Measurements from ENCODE around the gene P2RX2. TPM values are rescaled to one million over a fixed set of nuclear protein-coding genes. Genes with fewer than 3 reads are reported as not detected.
A peak's percentile ranks its signal among the peaks of the same experiment; 100 is the strongest.

The P2RX2 gene
- total RNA-seq, 1 donor from 2014 or later = not detected

DNA sequence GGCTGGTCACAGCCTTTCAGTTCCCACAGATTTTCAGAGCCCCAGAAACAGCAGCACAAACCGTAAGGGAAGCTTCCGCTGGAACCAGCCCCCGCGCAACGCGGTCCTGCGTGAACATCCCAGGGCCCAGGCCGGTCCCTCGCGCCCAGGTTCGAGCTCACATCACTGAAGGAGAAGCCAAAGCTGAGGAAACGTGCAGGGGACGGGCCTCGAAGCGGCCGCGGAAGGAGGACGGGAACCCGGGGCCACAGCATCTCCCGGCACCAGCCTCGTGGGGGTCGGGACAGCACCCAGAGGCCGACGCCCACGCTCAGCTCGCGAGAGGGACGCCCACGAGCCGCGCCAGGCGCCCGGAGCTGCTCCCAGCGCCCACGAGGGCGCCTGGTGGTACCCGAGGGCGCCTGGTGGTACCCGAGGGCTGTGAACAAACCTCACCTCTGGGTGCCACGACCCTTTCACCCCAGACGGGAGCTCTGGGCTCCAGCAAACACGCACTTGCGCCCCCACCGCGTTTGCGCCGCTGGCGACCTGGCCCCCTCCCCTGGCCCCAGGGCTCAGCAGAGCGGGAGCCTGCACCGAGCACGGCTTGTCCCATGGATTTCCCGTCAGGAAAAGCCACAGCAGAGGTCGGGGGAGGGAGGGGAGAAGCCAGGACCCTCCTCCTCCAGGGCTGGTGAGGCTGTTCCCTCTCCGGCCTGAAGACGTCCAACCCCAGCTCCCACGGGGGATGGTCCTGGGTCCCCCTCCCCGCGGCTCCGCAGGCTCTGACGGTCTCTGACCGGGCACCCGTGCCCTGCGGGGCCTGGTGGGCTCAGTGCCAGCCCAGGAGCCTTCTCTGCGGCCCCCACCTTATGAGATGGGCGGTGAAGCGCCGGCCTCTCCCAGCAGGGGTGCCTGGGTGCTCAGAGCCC lies 15.1 kb upstream of the P2RX2 start:
- DNase-seq = no peak

- DNase-seq = peak; percentile 12
These were observed 14.4 kb upstream of the P2RX2 start for GRCh38 chr12:132604151-132604618.

- no peak for DNase-seq
These were observed 13.7 kb upstream of the P2RX2 start for GRCh38 chr12:132604668-132605441.

DNA sequence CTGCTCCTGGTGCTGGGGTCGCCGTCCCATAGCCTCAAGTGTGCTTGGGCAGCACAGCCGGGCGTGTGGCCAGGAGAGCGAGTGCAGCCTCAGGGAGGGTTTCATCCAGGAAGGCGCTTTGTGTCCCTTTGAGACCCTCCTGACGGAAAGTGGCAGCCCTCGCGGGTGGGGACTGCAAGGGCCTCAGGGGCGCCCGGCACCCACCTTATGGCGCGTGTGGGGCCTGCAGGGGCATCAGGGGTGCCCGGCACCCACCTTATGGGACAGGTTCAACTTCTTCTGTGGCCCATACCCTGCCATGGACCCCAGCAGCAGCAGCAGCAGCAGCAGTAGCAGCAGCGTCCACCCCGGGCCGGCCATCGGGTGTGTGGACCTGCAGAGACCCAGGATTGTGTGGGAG lies 12.7 kb upstream of the P2RX2 start:
- no peak for DNase-seq

GRCh38 chr12:132606466-132606865 lies 12.1 kb upstream of the P2RX2 start:
- DNase-seq = no peak

- DNase-seq = no peak
These were observed 11.6 kb upstream of the P2RX2 start for GRCh38 chr12:132606927-132607326.

GRCh38 chr12:132608231-132609171 lies 10.1 kb upstream of the P2RX2 start:
- no peak for DNase-seq

DNA sequence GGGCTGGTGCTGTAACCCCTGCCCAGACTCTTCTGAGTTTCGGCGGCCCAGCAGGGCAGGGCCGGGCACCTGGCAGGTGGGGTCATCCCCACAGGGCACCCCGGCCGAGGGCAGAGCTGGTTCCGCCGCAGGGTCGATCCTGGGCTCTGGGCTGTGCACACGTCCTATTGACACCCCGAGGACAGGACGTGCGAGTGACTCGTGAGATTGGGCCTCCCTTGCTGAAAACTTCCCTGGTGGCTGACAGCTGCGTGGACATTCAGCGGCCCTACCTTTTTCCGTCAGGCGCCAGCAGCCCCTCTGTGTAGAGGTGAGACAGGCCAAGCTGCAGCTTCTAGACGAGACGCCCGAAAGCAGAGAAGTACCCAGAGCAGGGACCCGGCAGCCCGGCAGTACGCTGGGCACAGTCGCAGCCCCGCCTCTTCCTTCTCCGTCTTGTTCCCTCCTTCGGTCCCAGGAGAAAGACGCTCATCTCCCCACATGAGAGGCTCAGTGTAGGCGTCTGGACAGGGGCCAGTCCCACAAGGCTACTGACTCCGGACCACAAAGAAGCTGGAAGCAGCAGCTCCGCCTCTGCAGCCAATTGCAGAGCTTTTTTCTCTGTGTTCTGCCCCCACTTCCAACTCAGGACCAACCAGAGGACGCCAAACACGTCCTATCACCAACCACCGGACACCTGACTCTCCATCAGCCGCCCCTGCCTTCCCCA lies 8.4 kb upstream of the P2RX2 start, which contains the start of gene LRCOL1:
TSS of gene LRCOL1 (minus strand) at position 532 of the 709 bp plus-strand sequence. CDS start 4,331 bp downstream, outside the sequence.
- no peak for DNase-seq

GRCh38 chr12:132610866-132611602 lies 7.5 kb upstream of the P2RX2 start:
- DNase-seq = no peak

DNA sequence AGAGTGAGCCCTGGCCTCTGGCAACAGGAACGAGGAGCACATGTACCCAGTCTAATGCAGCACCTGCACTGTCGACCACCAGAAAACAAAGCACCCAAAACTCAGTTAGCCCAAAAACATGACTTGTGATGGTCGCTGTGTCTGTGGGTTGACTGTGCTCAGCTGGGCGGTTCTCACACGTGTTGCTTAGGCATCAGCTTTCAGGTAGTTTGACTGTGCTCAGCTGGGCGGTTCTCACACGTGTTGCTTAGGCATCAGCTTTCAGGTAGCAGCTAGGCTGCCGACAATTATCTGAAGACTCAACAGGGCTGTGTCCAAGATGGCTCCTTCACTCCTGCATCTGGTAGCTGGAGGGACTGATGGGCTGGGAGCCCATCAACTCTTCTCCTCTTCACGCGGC lies 7.0 kb upstream of the P2RX2 start:
- no peak for DNase-seq

- DNase-seq = no peak
These were observed 4.5 kb upstream of the P2RX2 start for GRCh38 chr12:132614029-132614428.

GRCh38 chr12:132614861-132615578 lies 3.6 kb upstream of the P2RX2 start:
- DNase-seq = peak; percentile 46

GRCh38 chr12:132615579-132616038 lies 3.0 kb upstream of the P2RX2 start:
- no peak for DNase-seq

GRCh38 chr12:132617135-132617701 lies 1.4 kb upstream of the P2RX2 start:
- no peak for DNase-seq

- no peak for DNase-seq
These were observed 524 bp upstream of the P2RX2 start for GRCh38 chr12:132617822-132618682.

DNA sequence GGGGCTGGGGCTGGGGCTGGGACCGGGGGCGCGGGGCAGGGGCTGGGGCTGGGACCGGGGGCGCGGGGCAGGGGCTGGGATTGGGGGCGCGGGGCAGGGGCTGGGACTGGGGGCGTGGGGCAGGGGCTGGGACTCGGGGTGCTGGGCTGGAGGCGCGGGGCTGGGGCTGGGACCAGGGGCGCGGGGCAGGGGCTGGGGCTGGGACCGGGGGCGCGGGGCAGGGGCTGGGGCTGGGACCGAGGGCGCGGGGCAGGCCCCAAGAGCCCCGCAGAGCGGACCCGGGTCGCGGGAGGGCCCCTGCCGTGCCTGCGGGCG lies 452 bp downstream of the P2RX2 start:
- no peak for DNase-seq

DNA sequence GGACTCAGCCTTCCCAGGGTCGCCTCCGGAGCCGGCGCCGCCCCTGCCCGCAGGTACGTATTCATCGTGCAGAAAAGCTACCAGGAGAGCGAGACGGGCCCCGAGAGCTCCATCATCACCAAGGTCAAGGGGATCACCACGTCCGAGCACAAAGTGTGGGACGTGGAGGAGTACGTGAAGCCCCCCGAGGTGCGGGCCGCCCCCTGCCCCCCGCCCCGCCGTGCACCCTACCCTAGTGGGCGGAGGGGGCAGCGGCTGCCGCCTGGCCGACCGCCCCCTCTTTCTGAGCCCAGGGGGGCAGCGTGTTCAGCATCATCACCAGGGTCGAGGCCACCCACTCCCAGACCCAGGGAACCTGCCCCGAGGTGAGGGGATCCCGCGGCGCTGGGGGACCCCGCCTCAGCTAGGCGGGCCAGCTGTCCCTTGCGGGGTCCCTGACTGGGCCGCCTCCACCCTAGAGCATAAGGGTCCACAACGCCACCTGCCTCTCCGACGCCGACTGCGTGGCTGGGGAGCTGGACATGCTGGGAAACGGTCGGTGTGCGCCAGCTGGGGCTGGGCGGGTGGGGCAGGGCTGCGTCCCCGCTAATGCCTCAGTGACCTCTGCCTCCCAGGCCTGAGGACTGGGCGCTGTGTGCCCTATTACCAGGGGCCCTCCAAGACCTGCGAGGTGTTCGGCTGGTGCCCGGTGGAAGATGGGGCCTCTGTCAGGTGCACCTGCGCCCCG lies 973 bp downstream of the P2RX2 start:
- no peak for DNase-seq
